WTC11 (cell line): ENCODE results near the gene NUP85. TPM values are rescaled to one million over a fixed set of nuclear protein-coding genes. Genes with fewer than 3 reads are reported as not detected.
A peak's percentile ranks its signal among the peaks of the same experiment; 100 is the strongest.

Experiments used
- CREB1 ChIP-seq: sonication (generic); formaldehyde crosslinking; IDR thresholded peaks from 2 replicates; pipeline ENCODE4 v1.8.0; 2023; ENCODE audit warnings: mild to moderate bottlenecking, missing genetic modification reagents
- E2F4 ChIP-seq: sonication (generic); formaldehyde crosslinking; IDR thresholded peaks from 2 replicates; pipeline ENCODE4 v1.8.1; 2022; ENCODE audit warnings: low read depth, mild to moderate bottlenecking, moderate library complexity, missing genetic modification reagents, borderline replicate concordance
- ETV6 ChIP-seq: sonication (generic); formaldehyde crosslinking; IDR thresholded peaks from 2 replicates; pipeline ENCODE4 v1.8.1; 2022; ENCODE audit warnings: mild to moderate bottlenecking, missing genetic modification reagents
- FOXP4 ChIP-seq: sonication (generic); formaldehyde crosslinking; IDR thresholded peaks from 2 replicates; pipeline ENCODE4 v1.8.0; 2022; ENCODE audit warnings: mild to moderate bottlenecking, missing genetic modification reagents
- MLX ChIP-seq: sonication (generic); formaldehyde crosslinking; IDR thresholded peaks from 2 replicates; pipeline ENCODE4 v1.8.1; 2023; ENCODE audit warnings: mild to moderate bottlenecking, missing genetic modification reagents, moderate library complexity
- OVOL2 ChIP-seq: fragments of 250-450 bp; sonication (Bioruptor Pico); IDR thresholded peaks from 2 replicates; pipeline ENCODE4 v1.9.0; 2021; ENCODE audit warnings: mild to moderate bottlenecking, borderline replicate concordance
- STAT6 ChIP-seq: sonication (generic); formaldehyde crosslinking; conservative IDR thresholded peaks from 2 replicates; pipeline ENCODE4 v1.8.1; 2023; ENCODE audit warnings: mild to moderate bottlenecking, low read depth, missing genetic modification reagents, moderate library complexity
- USF2 ChIP-seq: sonication (generic); formaldehyde crosslinking; IDR thresholded peaks from 2 replicates; pipeline ENCODE4 v1.8.1; 2023; ENCODE audit warnings: mild to moderate bottlenecking, missing genetic modification reagents, moderate library complexity
- ZBTB43 ChIP-seq: sonication (generic); formaldehyde crosslinking; IDR thresholded peaks from 2 replicates; pipeline ENCODE4 v1.8.1; 2023; ENCODE audit warnings: mild to moderate bottlenecking, missing genetic modification reagents
- ZNF281 ChIP-seq: sonication (generic); formaldehyde crosslinking; IDR thresholded peaks from 2 replicates; pipeline ENCODE4 v1.8.0; 2023; ENCODE audit warnings: mild to moderate bottlenecking, missing genetic modification reagents
- ZNF512 ChIP-seq: sonication (generic); formaldehyde crosslinking; IDR thresholded peaks from 2 replicates; pipeline ENCODE4 v1.8.1; 2022; ENCODE audit warnings: missing genetic modification reagents, borderline replicate concordance
- ZNF532 ChIP-seq: fragments of 250-450 bp; sonication (Bioruptor Pico); IDR thresholded peaks from 2 replicates; pipeline ENCODE4 v1.9.0; 2021; ENCODE audit warnings: mild to moderate bottlenecking, borderline replicate concordance
- ZNF671 ChIP-seq: fragments of 250-450 bp; sonication (Bioruptor Pico); IDR thresholded peaks from 2 replicates; pipeline ENCODE4 v1.8.0; 2021; ENCODE audit warnings: mild to moderate bottlenecking
- total RNA-seq: library from RNA; stranded (reverse); gene quantifications from 3 replicates; pipeline ENCODE4 v1.2.3, GENCODE V29; 2021

NUP85 gene
- total RNA-seq, 1 experiment from 2014 or later: 109 TPM

GRCh38 chr17:75182569-75183436 is 22.7 kb upstream of the NUP85 start, which contains the start of gene SUMO2 (continued):
- TF ChIP-seq MLX: no peak
- no peak for TF ChIP-seq STAT6
- no peak for TF ChIP-seq ZNF532 (CRISPR knock-in tag)
- TF ChIP-seq ZBTB43 (CRISPR knock-in tag): 0 out of 2 replicates have a peak, but pooled peaks have one; percentile 32
- TF ChIP-seq ZNF671 (CRISPR knock-in tag): no peak
- no peak for TF ChIP-seq ZNF512 (CRISPR knock-in tag)
- TF ChIP-seq ETV6: no peak; the same call in 1 of the 2 replicates
- no peak for TF ChIP-seq OVOL2
- TF ChIP-seq USF2: 0 out of 2 replicates have a peak, but pooled peaks have one; percentile 17
- TF ChIP-seq ZNF281: peak; percentile 70; the same call in 1 of the 2 replicates
- 0 out of 2 replicates have a peak, but pooled peaks have one; percentile 30 for TF ChIP-seq E2F4 (CRISPR knock-in tag)
- TF ChIP-seq FOXP4 (CRISPR knock-in tag): no peak; the same call in 1 of the 2 replicates
- TF ChIP-seq CREB1 (CRISPR knock-in tag): no peak
